Pancreas (tissue), 10 donors: Measurements from ENCODE around the gene CALHM6. TPM values are rescaled to one million over a fixed set of nuclear protein-coding genes. Genes with fewer than 3 reads are reported as not detected.

Experiments used
- ATAC-seq, 4 donors: fragments of 200-7000 bp; cut with Tn5 transposase; one replicate each; pipeline versions ENCODE4 v1.8.0 to v1.9.1; 2020; ENCODE audit warnings: mild to moderate bottlenecking in 4 of 4, moderate library complexity in 4 of 4
- DNase-seq, 6 donors: peaks; one replicate each; pipeline ENCODE4 v3.0.0-alpha.2; 2020
- FAIRE-seq: peaks from 2 replicates; lab custom pipeline; 2012; peaks lifted over from hg19 to GRCh38; lab: Jason Lieb, UNC
- H3K27ac ChIP-seq, 4 donors: fragments of 200-600 bp; sonication (generic); 1 replicate in 3 of 4; 2 replicates in 1 of 4; pipeline versions ENCODE4 v1.5.0 to v1.8.0; 2020
- H3K27me3 ChIP-seq, 4 donors: fragments of 200-600 bp; one replicate each; pipeline ENCODE4 v1.8.0; 2021
- H3K36me3 ChIP-seq, 3 donors: fragments of 200-600 bp; sonication (generic) in 1 of 3; one replicate each; pipeline versions ENCODE4 v1.5.0 to v1.8.0; 2020 to 2021
- H3K4me1 ChIP-seq, 3 donors: fragments of 200-600 bp; one replicate each; pipeline ENCODE4 v1.8.0; 2021
- H3K4me3 ChIP-seq, 4 donors: fragments of 200-600 bp; sonication (generic) in 2 of 4; one replicate each; pipeline versions ENCODE4 v1.5.0 to v1.8.0; 2020 to 2021
- H3K9me3 ChIP-seq, 4 donors: fragments of 200-600 bp; one replicate each; pipeline ENCODE4 v1.8.0; 2021
- WGBS, 2 donors: extraction: QIAGEN DNeasy Blood & Tissue Kit; methylation state at CpG; one replicate each; pipeline ENCODE4 v1.1.7; 2013; 5-methylcytosine and 5-hydroxymethylcytosine counted together
- intact Hi-C, 3 donors: fragments of 100-400 bp; cut with DNase I; formaldehyde crosslinking; loops; one replicate each; pipeline versions ENCODE4 v1.11.1 to v1.14.2; 2022
- polyA plus RNA-seq, 2 donors: library from polyadenylated mRNA; stranded (reverse); fragments of 200-250 nt; gene quantifications; one replicate each; pipeline ENCODE4 v1.2.3, GENCODE V29; 2013
- total RNA-seq, 6 donors: library from RNA; stranded (reverse); fragmentation: NEBNext Ultra II Directional in 4 of 6; extraction: Animal tissue kit (Norgen Biotek cat#: 25700) in 4 of 6; gene quantifications; one replicate each; pipeline versions ENCODE4 v1.2.1 to v1.2.4, GENCODE V29; 2021 to 2023
- TF ChIP-seq, protein P1 (sequence below), 4 donors: fragments of 200-600 bp; sonication (generic) in 3 of 4; IDR thresholded peaks; one replicate each; pipeline versions ENCODE4 v1.5.0 to v1.8.0; 2021; ENCODE audit warnings: antibody characterized with exemption in 4 of 4
- donor health status: healthy with polysubstance abuse.
- donor health status: DM: no; HTN: no; CAD: no; lungs with moderate emphysema.
- donor health status: DM: no; HTN: no; CAD: no.
- donor health status: control.
- donor health status: control.
- donor health status: Bipolar disorder and iron deficiency.
- donor health status: DM: yes; HTN: yes; CAD: no.
- donor health status: DM: no; HTN: no; CAD: no.
- donor health status: DM: no; HTN: no; CAD: no.
- donor health status: DM: yes; HTN: yes; CAD: no.

The CALHM6 gene
- total and polyA plus RNA-seq, 8 donors = 0.44 to 4.2 (median 1.3) TPM; not detected in 1

- intact Hi-C loops = no loop called here
Observed at GRCh38 chr6:116444575-116444974, 16.6 kb upstream of the CALHM6 start.

GRCh38 chr6:116445102-116445501 is 16.1 kb upstream of the CALHM6 start:
- intact Hi-C loops = no loop called here
- H3K27me3 ChIP-seq = no peaks in the 10 kb centered on the region
- peaks cover 0 to 3% (median 0%) of the 10 kb centered on the region in 3 donors for H3K4me1 ChIP-seq
- FAIRE-seq = no peak
- H3K27ac ChIP-seq = no peak overlapping the region
- 59 to 61% methylated on average over 5 of the region's 5 CpGs for WGBS, 2 donors
- H3K9me3 ChIP-seq = no peaks in the 10 kb centered on the region
- ATAC-seq = no peak
- DNase-seq = no peak
- H3K4me3 ChIP-seq = no peak overlapping the region
- TF ChIP-seq, protein P1, sequence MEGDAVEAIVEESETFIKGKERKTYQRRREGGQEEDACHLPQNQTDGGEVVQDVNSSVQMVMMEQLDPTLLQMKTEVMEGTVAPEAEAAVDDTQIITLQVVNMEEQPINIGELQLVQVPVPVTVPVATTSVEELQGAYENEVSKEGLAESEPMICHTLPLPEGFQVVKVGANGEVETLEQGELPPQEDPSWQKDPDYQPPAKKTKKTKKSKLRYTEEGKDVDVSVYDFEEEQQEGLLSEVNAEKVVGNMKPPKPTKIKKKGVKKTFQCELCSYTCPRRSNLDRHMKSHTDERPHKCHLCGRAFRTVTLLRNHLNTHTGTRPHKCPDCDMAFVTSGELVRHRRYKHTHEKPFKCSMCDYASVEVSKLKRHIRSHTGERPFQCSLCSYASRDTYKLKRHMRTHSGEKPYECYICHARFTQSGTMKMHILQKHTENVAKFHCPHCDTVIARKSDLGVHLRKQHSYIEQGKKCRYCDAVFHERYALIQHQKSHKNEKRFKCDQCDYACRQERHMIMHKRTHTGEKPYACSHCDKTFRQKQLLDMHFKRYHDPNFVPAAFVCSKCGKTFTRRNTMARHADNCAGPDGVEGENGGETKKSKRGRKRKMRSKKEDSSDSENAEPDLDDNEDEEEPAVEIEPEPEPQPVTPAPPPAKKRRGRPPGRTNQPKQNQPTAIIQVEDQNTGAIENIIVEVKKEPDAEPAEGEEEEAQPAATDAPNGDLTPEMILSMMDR (IDR thresholded peaks at IDR 0.05) = no peak
- no peaks in the 10 kb centered on the region for H3K36me3 ChIP-seq

More at GRCh38 chr6:116444575-116444974, 16.6 kb upstream of the CALHM6 start:
- TF ChIP-seq, protein P1 (IDR thresholded peaks at IDR 0.05) = no peak
- no peak overlapping the region for H3K4me3 ChIP-seq
- no peak for ATAC-seq
- H3K4me1 ChIP-seq = peaks cover 0 to 3% (median 0%) of the 10 kb centered on the region in 3 donors
- H3K27ac ChIP-seq = no peak overlapping the region
- H3K27me3 ChIP-seq = no peaks in the 10 kb centered on the region
- no peaks in the 10 kb centered on the region for H3K9me3 ChIP-seq
- 83 to 95% methylated on average over 1 of the region's 1 CpG for WGBS, 2 donors
- no peak for DNase-seq
- H3K36me3 ChIP-seq = no peaks in the 10 kb centered on the region
- no peak for FAIRE-seq

DNA sequence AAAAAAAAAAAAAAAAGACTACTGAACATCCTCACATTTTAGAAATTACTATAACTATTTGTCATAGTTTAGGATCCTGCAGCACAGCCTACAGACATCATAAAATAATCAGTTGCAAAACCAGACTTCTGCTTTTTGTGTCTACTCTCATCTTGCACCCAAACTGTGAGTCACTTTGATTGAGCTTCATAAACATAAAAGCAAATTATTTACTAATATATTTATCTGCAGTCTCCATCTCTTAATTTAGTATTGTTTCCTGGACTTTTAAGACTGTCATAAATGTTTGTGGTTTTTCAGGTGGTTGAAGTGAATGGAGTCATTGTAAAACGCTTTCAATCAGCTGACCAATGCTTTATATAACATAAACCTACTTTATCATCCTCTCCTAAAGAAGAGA is 14.8 kb upstream of the CALHM6 start:
- Histone ChIP-seq H3K36me3 (no peaks in the 10 kb centered on the region), H3K27me3 (no peaks in the 10 kb centered on the region), H3K27ac (no peak overlapping the region), H3K4me1 (peaks cover 0 to 11% (median 6%) of the 10 kb centered on the region in 3 donors), H3K9me3 (no peaks in the 10 kb centered on the region), H3K4me3 (no peak overlapping the region)
- 70 to 86% methylated on average over 1 of the region's 1 CpG for WGBS, 2 donors
- intact Hi-C loops = no loop called here
- no peak for DNase-seq
- TF ChIP-seq, protein P1 (IDR thresholded peaks at IDR 0.05) = no peak
- ATAC-seq = peak in 2 of 4 donors; percentile 19 to 40
- FAIRE-seq = no peak

DNA sequence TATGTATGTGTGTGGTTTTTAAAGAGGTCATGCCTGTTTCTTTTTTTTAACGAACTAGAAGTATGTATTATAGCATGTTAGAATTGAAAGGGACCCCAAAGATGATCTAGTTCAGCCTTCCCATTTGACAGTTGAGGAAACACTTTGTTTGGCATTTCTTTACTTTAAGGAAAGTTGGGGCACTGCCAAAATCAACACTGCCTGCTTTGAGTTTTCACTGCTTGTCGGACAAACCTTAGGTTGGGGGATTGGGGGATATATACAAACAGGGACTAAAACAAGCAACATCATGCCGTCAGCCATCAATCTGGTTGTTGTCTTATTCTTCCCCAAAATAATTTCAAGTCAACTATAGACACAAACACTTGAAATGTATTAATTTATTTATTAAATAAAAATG is 14.1 kb upstream of the CALHM6 start:
- TF ChIP-seq, protein P1 (IDR thresholded peaks at IDR 0.05) = no peak
- peak overlapping the region in 1 of 4 donors; percentile 13 for H3K27ac ChIP-seq
- H3K4me1 ChIP-seq = peaks cover 0 to 12% (median 11%) of the 10 kb centered on the region in 3 donors
- no peak overlapping the region for H3K4me3 ChIP-seq
- FAIRE-seq (no peak), ATAC-seq (no peak), DNase-seq (no peak)
- 45 to 52% methylated on average over 3 of the region's 3 CpGs for WGBS, 2 donors
- intact Hi-C loops = no loop called here
- no peaks in the 10 kb centered on the region for H3K36me3 ChIP-seq
- H3K27me3 ChIP-seq = no peaks in the 10 kb centered on the region
- no peaks in the 10 kb centered on the region for H3K9me3 ChIP-seq

DNA sequence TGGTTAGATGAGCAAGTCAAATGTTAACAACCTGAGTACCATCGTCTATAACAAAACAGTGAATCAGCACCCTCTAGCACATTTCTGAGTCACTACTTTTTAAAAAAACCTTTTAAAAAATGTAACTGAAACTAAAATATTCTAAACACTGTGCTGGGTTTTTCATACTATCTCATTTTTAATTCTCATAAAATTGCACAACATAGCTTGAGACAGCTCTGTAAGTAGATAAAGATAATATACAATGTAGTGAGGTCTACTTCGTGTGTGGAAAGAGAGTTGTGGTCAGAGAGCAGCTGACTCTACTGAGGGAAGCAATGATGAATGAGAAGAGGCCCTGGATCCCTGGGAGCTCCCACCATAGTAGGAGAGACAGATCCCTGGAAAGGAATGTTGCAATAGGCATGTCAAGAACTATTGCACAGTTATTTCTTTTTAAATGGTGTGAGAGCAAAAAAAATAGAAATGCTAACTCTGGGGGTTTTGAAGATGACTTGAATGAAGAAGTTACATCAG is 13.6 kb upstream of the CALHM6 start:
- DNase-seq (peak in 1 of 6 donors; percentile 20), ATAC-seq (peak in 3 of 4 donors; percentile 29 to 71 (median 52)), FAIRE-seq (no peak)
- intact Hi-C loops = no loop called here
- Histone ChIP-seq H3K36me3 (no peaks in the 10 kb centered on the region), H3K9me3 (no peaks in the 10 kb centered on the region), H3K4me1 (peaks cover 0 to 14% (median 11%) of the 10 kb centered on the region in 3 donors), H3K4me3 (no peak overlapping the region), H3K27ac (peak overlapping the region in 1 of 4 donors; percentile 13), H3K27me3 (no peaks in the 10 kb centered on the region)
- WGBS, 2 donors = 25 to 26% methylated on average over 2 of the region's 2 CpGs
- TF ChIP-seq, protein P1 (IDR thresholded peaks at IDR 0.05) = no peak
